B cell (primary cell): ENCODE data around the gene CNOT4.

Source experiments
- CTCF ChIP-seq: fragments of 200-600 bp; IDR thresholded peaks from one replicate; pipeline ENCODE4 v1.8.0; 2022; ENCODE audit warnings: antibody characterized with exemption, mild to moderate bottlenecking
- EZH2 ChIP-seq: IDR thresholded peaks from 2 replicates; pipeline ENCODE4 v1.6.1; 2012; ENCODE audit warnings: borderline replicate concordance, low read depth, mild to moderate bottlenecking, moderate library complexity, low read length; ENCODE audit not compliant: insufficient read depth, poor library complexity, severe bottlenecking

- no peak for TF ChIP-seq EZH2
- TF ChIP-seq CTCF = no peak
Measured at GRCh38 chr7:135352285-135352684, 157.6 kb downstream of the CNOT4 start.
